Stimulated activated effector memory CD8-positive, alpha-beta T cell treated with anti-CD3 and anti-CD28 coated beads, Interleukin-12 subunit alpha, Interleukin-12 subunit beta, amount 100 ng/mL, for 72 hours (primary cell): Measurements from ENCODE around the gene MSI2.

Source experiments
- ATAC-seq: fragments of 150-1000 bp; cut with Tn5 transposase; 2 replicates; pipeline ENCODE4 v1.10.0; 2021
- DNase-seq, 2 donors: peaks; one replicate each; pipeline ENCODE4 v3.0.0; 2021 to 2022; ENCODE audit warnings: low spot score in 2 of 2
- H3K27ac Mint-ChIP-seq: one replicate; pipeline ENCODE4 v1.8.0; 2022; ENCODE audit warnings: mild to moderate bottlenecking, mixed read lengths
- H3K36me3 Mint-ChIP-seq: one replicate; pipeline ENCODE4 v1.8.0; 2022; ENCODE audit warnings: mild to moderate bottlenecking, mixed read lengths
- H3K4me1 Mint-ChIP-seq: one replicate; pipeline ENCODE4 v1.8.0; 2022; ENCODE audit warnings: mixed read lengths
- H3K4me3 Mint-ChIP-seq: one replicate; pipeline ENCODE4 v1.8.0; 2022; ENCODE audit warnings: mild to moderate bottlenecking, mixed read lengths
- H3K9me3 Mint-ChIP-seq: one replicate; pipeline ENCODE4 v1.8.0; 2022; ENCODE audit warnings: mixed read lengths

MSI2 gene

GRCh38 chr17:57506774-57507127, 250.4 kb downstream of the MSI2 start:
- no peaks in the 10 kb centered on the region for H3K9me3 Mint-ChIP-seq
- DNase-seq: no peak
- no peak overlapping the region for H3K4me3 Mint-ChIP-seq
- H3K27ac Mint-ChIP-seq: no peak overlapping the region
- no peak for ATAC-seq
- H3K36me3 Mint-ChIP-seq: no peaks in the 10 kb centered on the region
- peaks cover 36% of the 10 kb centered on the region for H3K4me1 Mint-ChIP-seq

DNA sequence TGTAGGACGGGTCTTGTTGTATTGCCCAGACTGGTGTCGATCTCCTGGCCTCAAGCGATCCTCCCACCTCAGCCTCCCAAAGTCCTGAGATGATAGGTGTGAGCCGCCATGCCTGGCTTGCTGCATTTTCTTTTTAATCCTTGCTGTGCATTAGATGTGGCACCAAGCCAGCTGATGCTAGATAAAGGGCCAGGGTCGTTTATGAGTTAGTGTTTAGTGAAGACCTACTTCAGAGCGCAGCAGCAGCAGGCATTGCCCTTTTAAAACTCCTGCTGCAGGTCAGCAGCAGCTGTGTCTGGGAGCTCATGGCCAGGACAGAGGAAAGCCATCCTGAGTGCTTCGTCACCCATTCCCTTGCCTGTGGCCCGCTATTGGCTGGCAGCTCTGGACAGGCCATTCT, 251.5 kb downstream of the MSI2 start:
- H3K9me3 Mint-ChIP-seq: no peaks in the 10 kb centered on the region
- no peaks in the 10 kb centered on the region for H3K36me3 Mint-ChIP-seq
- DNase-seq (no peak), ATAC-seq (no peak)
- no peak overlapping the region for H3K4me3 Mint-ChIP-seq
- no peak overlapping the region for H3K27ac Mint-ChIP-seq
- peaks cover 36% of the 10 kb centered on the region for H3K4me1 Mint-ChIP-seq

DNA sequence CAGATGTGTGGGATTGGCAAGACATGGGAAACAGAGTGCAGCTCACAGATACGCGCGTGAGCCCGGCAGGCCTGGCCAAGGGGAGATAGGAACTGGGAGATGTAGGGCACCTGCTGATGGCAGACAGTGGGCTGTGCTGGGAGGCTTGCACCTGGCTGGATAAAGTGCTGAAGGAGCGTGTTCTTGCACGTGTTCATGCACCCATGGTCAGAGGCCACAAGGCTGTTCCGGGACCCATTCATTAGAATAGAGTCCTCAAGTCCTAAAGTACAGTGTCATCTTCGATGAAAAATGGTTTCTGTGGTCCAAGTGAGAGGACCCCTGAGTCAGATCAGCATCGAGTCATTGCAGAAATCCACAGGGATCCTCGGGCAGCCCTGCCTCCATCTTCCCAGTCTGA, 252.3 kb downstream of the MSI2 start:
- DNase-seq (no peak), ATAC-seq (no peak)
- no peak overlapping the region for H3K4me3 Mint-ChIP-seq
- H3K36me3 Mint-ChIP-seq: no peaks in the 10 kb centered on the region
- H3K4me1 Mint-ChIP-seq: peaks cover 32% of the 10 kb centered on the region
- no peaks in the 10 kb centered on the region for H3K9me3 Mint-ChIP-seq
- H3K27ac Mint-ChIP-seq: no peak overlapping the region

GRCh38 chr17:57511475-57512123, 255.3 kb downstream of the MSI2 start:
- peaks cover 24% of the 10 kb centered on the region for H3K4me1 Mint-ChIP-seq
- peak overlapping the region; percentile 44 for H3K27ac Mint-ChIP-seq
- H3K36me3 Mint-ChIP-seq: no peaks in the 10 kb centered on the region
- no peak overlapping the region for H3K4me3 Mint-ChIP-seq
- DNase-seq (no peak), ATAC-seq (no peak)
- no peaks in the 10 kb centered on the region for H3K9me3 Mint-ChIP-seq

- H3K27ac Mint-ChIP-seq: peak overlapping the region; percentile 36
- no peaks in the 10 kb centered on the region for H3K36me3 Mint-ChIP-seq
- no peaks in the 10 kb centered on the region for H3K9me3 Mint-ChIP-seq
- no peak for DNase-seq
- H3K4me3 Mint-ChIP-seq: no peak overlapping the region
- peaks cover 24% of the 10 kb centered on the region for H3K4me1 Mint-ChIP-seq
- no peak for ATAC-seq
Observed at GRCh38 chr17:57512258-57512657, 255.9 kb downstream of the MSI2 start.

DNA sequence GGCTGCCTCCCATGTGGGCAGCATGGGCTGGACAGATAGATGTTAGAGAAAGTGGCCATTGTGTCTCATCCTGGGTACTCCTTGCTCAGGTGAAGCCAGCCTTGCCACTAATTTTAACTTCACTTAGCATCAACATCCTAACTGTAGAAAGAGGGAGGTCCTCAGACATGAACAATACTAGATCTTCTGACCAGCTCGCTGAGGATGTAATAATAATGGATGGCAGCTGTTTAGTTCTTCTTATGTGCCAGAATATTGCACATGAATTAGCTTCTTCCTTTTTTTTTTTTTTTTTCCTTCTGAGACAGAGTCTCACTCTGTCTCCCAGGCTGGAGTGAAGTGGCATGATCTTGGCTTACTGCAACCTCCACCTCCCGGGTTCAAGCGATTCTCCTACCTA, 256.4 kb downstream of the MSI2 start:
- ATAC-seq (no peak), DNase-seq (no peak)
- peaks cover 24% of the 10 kb centered on the region for H3K4me1 Mint-ChIP-seq
- H3K36me3 Mint-ChIP-seq: no peaks in the 10 kb centered on the region
- H3K27ac Mint-ChIP-seq: no peak overlapping the region
- no peaks in the 10 kb centered on the region for H3K9me3 Mint-ChIP-seq
- no peak overlapping the region for H3K4me3 Mint-ChIP-seq

DNA sequence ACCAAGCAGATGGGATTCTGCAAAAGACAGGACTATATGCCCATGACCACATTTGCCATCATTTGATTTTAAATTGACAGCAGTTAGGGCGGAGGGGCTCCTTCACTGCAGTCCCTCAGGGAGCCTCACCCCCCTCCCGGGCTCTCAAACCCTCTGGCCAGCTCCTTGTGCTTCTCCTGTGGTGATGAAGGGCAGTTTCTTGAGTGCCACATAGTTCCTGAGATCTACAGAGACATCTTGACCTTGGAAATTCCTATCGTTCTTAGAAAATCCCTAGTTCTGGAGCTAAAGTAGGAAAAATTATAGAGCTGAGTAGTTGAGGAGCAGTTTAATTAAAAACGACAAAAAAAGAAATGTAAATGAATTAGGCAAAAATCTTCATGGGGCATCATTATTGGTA, 257.2 kb downstream of the MSI2 start:
- ATAC-seq (no peak), DNase-seq (no peak)
- Mint-ChIP-seq H3K27ac (peak overlapping the region; percentile 41), H3K9me3 (no peaks in the 10 kb centered on the region), H3K4me1 (peaks cover 18% of the 10 kb centered on the region), H3K4me3 (no peak overlapping the region), H3K36me3 (no peaks in the 10 kb centered on the region)

DNA sequence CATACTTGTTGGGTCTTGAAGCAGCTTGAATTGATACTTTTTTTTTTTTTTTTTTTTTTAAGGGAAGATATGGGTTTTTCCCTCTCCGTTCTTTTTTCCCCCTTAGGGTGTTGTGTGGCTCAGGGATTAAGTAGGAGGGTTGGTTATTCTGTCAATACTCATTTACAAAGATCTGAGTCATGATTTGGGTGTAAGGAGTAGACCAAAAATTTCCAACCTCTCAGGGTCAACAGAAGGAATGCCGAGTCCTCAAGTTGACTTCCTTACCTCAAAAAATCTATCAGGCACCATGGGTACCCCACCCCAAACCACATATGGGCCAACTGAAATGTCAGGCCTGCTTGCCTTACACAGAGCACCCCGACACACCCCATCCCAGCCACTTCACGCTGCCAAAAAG, 258.3 kb downstream of the MSI2 start:
- ATAC-seq: no peak
- no peaks in the 10 kb centered on the region for H3K9me3 Mint-ChIP-seq
- H3K27ac Mint-ChIP-seq: peak overlapping the region; percentile 41
- H3K4me3 Mint-ChIP-seq: no peak overlapping the region
- H3K4me1 Mint-ChIP-seq: peaks cover 20% of the 10 kb centered on the region
- H3K36me3 Mint-ChIP-seq: no peaks in the 10 kb centered on the region
- no peak for DNase-seq

- Mint-ChIP-seq H3K27ac (no peak overlapping the region), H3K9me3 (no peaks in the 10 kb centered on the region), H3K4me1 (peaks cover 14% of the 10 kb centered on the region), H3K36me3 (no peaks in the 10 kb centered on the region), H3K4me3 (no peak overlapping the region)
- ATAC-seq (no peak), DNase-seq (no peak)
Observed at GRCh38 chr17:57515662-57516211, 259.4 kb downstream of the MSI2 start.

GRCh38 chr17:57516290-57517230, 260.2 kb downstream of the MSI2 start:
- H3K36me3 Mint-ChIP-seq: no peaks in the 10 kb centered on the region
- ATAC-seq (no peak), DNase-seq (no peak)
- H3K4me3 Mint-ChIP-seq: no peak overlapping the region
- H3K4me1 Mint-ChIP-seq: peaks cover 10% of the 10 kb centered on the region
- no peaks in the 10 kb centered on the region for H3K9me3 Mint-ChIP-seq
- H3K27ac Mint-ChIP-seq: no peak overlapping the region

GRCh38 chr17:57517273-57517631, 260.9 kb downstream of the MSI2 start:
- ATAC-seq (no peak), DNase-seq (no peak)
- H3K4me3 Mint-ChIP-seq: no peak overlapping the region
- peaks cover 10% of the 10 kb centered on the region for H3K4me1 Mint-ChIP-seq
- H3K36me3 Mint-ChIP-seq: no peaks in the 10 kb centered on the region
- H3K9me3 Mint-ChIP-seq: no peaks in the 10 kb centered on the region
- no peak overlapping the region for H3K27ac Mint-ChIP-seq

DNA sequence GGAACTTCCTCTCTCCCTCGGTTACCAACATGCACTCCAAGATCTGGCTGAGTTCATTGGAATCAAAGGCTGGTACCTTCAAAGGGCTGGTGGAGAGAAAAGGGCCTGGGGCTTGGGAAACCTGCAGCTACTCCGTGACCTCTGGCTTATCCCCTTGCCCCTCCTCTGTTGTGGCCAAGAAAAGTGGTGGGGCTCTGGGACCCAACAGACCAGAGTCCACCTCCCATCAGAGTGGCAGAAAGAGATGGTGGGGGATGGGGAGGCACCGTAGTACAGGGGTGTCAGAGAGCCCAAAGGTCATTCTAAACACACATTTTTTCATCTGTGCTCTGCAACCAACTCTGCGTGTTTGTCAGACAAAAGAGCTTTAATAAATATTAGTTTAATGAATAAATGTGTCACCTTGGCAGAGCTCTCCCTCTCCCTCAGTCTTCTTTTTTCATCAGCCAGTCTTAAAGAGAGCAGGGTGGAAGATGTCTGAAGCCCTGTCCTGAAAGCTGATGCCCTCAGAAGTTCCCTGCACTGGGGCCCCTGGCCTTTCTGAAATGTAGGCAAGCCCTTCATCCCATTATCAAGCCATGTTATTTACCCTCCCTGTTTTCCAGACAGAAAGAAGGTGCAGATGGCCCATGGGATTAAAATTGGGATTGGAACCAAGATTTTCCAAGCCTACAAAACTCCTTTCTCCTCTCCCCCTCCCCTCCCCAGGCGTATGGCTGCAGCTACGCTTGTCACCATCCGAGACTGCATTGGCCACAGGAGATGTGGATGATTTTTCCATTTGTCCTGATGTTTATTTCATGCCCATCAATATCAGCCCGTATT, 261.5 kb downstream of the MSI2 start:
- no peak overlapping the region for H3K27ac Mint-ChIP-seq
- ATAC-seq (no peak), DNase-seq (no peak)
- H3K4me1 Mint-ChIP-seq: peaks cover 10% of the 10 kb centered on the region
- no peaks in the 10 kb centered on the region for H3K9me3 Mint-ChIP-seq
- no peaks in the 10 kb centered on the region for H3K36me3 Mint-ChIP-seq
- no peak overlapping the region for H3K4me3 Mint-ChIP-seq

GRCh38 chr17:57518587-57519581, 262.6 kb downstream of the MSI2 start:
- DNase-seq: no peak
- H3K27ac Mint-ChIP-seq: peak overlapping the region; percentile 38
- no peaks in the 10 kb centered on the region for H3K9me3 Mint-ChIP-seq
- no peak overlapping the region for H3K4me3 Mint-ChIP-seq
- H3K36me3 Mint-ChIP-seq: no peaks in the 10 kb centered on the region
- no peak for ATAC-seq
- peaks cover 15% of the 10 kb centered on the region for H3K4me1 Mint-ChIP-seq

- H3K36me3 Mint-ChIP-seq: no peaks in the 10 kb centered on the region
- peak overlapping the region; percentile 38 for H3K27ac Mint-ChIP-seq
- H3K4me1 Mint-ChIP-seq: peaks cover 21% of the 10 kb centered on the region
- H3K4me3 Mint-ChIP-seq: no peak overlapping the region
- ATAC-seq: no peak
- H3K9me3 Mint-ChIP-seq: no peaks in the 10 kb centered on the region
- DNase-seq: no peak
Observed at GRCh38 chr17:57519800-57520199, 263.5 kb downstream of the MSI2 start.
